Measurements from ENCODE around the gene TAMM41. TPM values are rescaled to one million over a fixed set of nuclear protein-coding genes. Genes with fewer than 3 reads are reported as not detected.

Gene TAMM41
- total RNA-seq, 1 experiment from 2014 or later = 24.3 TPM

DNA sequence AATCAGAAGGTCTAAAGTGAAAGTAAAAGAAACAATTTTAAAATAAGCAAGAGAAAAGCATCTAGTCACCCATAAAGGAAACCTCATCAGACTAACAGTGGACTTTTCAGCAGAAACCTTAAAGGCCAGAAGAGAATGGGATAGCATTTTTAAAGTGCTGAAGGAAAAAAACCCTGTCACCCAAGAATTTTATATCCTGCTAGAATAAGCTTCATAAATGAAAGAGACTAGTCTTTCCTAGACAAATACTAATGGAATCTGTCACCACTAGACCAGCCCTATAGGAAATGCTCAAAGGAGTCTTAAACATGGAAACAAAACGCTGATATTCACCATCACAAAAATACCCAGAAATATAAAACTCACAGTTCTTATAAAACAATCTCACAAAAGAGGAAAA, 46.9 kb downstream of the TAMM41 start:
- no peak overlapping the region for H2BK20ac ChIP-seq (ENCODE audit: low read depth, low read length, poor library complexity, severe bottlenecking)
- H2BK120ac ChIP-seq (ENCODE audit: low read depth, low read length, poor library complexity, severe bottlenecking) = no peak overlapping the region
- H4K8ac ChIP-seq (replicated peaks; ENCODE audit: insufficient read length, low read depth, low read length) = no peak overlapping the region
- H3K56ac ChIP-seq (ENCODE audit: insufficient read length, low read depth, low read length) = no peak overlapping the region
- no peak overlapping the region for H3K18ac ChIP-seq (ENCODE audit: insufficient read length, low read depth, low read length)
- WGBS (ENCODE audit: extremely low coverage, insufficient read length, low lambda C conversion rate) = no CpG with 5 or more reads among the region's 1 CpG
- no peak for DNase-seq
- peaks cover 14 to 16% of the 10 kb centered on the region in 2 experiments for H3K4me1 Mint-ChIP-seq
- H4K5ac ChIP-seq (ENCODE audit: insufficient read length, low read depth, low read length) = no peak overlapping the region
- no peak overlapping the region for H3K4me2 ChIP-seq (ENCODE audit: insufficient read depth, insufficient read length, low read length)
- H3K79me1 ChIP-seq (ENCODE audit: insufficient read depth, low read depth, low read length, poor library complexity, severe bottlenecking) = no peaks in the 10 kb centered on the region
- H3T11ph ChIP-seq (ENCODE audit: low read length) = no peak overlapping the region
- H2BK15ac ChIP-seq (ENCODE audit: low read depth, low read length) = no peak overlapping the region
- H3K27me3 ChIP-seq (ENCODE audit: insufficient read depth, low read length) = no peaks in the 10 kb centered on the region
- no peak overlapping the region for H3K4me3 Mint-ChIP-seq
- H4K91ac ChIP-seq (ENCODE audit: insufficient read length, low read depth, low read length) = no peak overlapping the region
- no peaks in the 10 kb centered on the region; a peak in 1 of 5 replicates for H3K9me3 Mint-ChIP-seq
- H3K36me3 Mint-ChIP-seq (ENCODE audit: insufficient read depth in 1 of 3, low read depth in 3 of 3) = peaks cover 22 to 45% (median 42%) of the 10 kb centered on the region in 3 experiments
- H2BK5ac ChIP-seq (ENCODE audit: insufficient read length, low read length) = no peak overlapping the region
- no peak overlapping the region for H3K14ac ChIP-seq (ENCODE audit: insufficient read depth, low read length)
- no peak overlapping the region for H2BK12ac ChIP-seq (ENCODE audit: insufficient read length, low read depth, low read length)
- peak overlapping the region in 1 of 3 experiments; percentile 50; a peak in 1 of 7 replicates for H3K27ac Mint-ChIP-seq
- no peaks in the 10 kb centered on the region; the same call in 1 of the 2 replicates for H3K4me1 ChIP-seq (ENCODE audit: insufficient read depth, low read length)
- H3K9ac ChIP-seq (ENCODE audit: extremely low read depth, insufficient read length, low read length) = no peak overlapping the region
- no peaks in the 10 kb centered on the region for H3K9me3 ChIP-seq (ENCODE audit: control insufficient read depth, low read depth, low read length)
- TF ChIP-seq, protein P1, sequence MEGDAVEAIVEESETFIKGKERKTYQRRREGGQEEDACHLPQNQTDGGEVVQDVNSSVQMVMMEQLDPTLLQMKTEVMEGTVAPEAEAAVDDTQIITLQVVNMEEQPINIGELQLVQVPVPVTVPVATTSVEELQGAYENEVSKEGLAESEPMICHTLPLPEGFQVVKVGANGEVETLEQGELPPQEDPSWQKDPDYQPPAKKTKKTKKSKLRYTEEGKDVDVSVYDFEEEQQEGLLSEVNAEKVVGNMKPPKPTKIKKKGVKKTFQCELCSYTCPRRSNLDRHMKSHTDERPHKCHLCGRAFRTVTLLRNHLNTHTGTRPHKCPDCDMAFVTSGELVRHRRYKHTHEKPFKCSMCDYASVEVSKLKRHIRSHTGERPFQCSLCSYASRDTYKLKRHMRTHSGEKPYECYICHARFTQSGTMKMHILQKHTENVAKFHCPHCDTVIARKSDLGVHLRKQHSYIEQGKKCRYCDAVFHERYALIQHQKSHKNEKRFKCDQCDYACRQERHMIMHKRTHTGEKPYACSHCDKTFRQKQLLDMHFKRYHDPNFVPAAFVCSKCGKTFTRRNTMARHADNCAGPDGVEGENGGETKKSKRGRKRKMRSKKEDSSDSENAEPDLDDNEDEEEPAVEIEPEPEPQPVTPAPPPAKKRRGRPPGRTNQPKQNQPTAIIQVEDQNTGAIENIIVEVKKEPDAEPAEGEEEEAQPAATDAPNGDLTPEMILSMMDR (conservative IDR thresholded peaks at IDR 0.05) = no peak
- H4K20me1 ChIP-seq (ENCODE audit: control insufficient read depth, insufficient read depth, insufficient read length) = no peaks in the 10 kb centered on the region
- H3K23me2 ChIP-seq (ENCODE audit: insufficient read length, low read depth, low read length, poor library complexity, severe bottlenecking) = no peaks in the 10 kb centered on the region
- no peak overlapping the region for H3K4ac ChIP-seq (ENCODE audit: low read depth, low read length)
- no peak overlapping the region for H3K23ac ChIP-seq (ENCODE audit: insufficient read length, low read depth, low read length)
- H3K27ac ChIP-seq (ENCODE audit: insufficient read length, low read depth, low read length) = no peak overlapping the region
- no peak overlapping the region for H2AK5ac ChIP-seq (ENCODE audit: insufficient read length, low read length)
- no peaks in the 10 kb centered on the region for H3K27me3 Mint-ChIP-seq (ENCODE audit: low read depth)
- H2AFZ ChIP-seq (ENCODE audit: low read length) = no peak overlapping the region
- H3K79me2 ChIP-seq (ENCODE audit: insufficient read depth, low read length) = no peaks in the 10 kb centered on the region
